Measurements from ENCODE around the gene TPSAB1. TPM values are rescaled to one million over a fixed set of nuclear protein-coding genes. Genes with fewer than 3 reads are reported as not detected.

Gene TPSAB1
- total RNA-seq, 6 donors from 2014 or later, result 6.4 to 207 (median 99.8) TPM

DNA sequence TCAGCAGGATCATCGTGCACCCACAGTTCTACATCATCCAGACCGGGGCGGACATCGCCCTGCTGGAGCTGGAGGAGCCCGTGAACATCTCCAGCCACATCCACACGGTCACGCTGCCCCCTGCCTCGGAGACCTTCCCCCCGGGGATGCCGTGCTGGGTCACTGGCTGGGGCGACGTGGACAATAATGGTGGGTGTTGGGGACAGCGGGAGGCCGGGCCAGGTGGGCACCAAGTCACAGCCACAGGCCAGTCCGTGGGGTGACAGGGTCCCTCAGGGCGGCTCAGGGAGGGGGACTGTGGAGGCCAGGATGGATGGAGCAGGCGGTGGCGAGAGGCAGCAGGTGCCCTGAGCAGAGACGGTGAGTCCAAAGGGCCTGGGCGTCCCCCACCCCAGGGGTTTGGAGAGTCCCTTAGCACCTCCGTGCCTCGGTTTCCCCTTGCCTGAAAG lies 16.4 kb downstream of the TPSAB1 start:
- Histone ChIP-seq H3K4me1 (peaks cover 0 to 9% (median 0%) of the 10 kb centered on the region in 4 donors), H3K27ac (no peak overlapping the region), H3K27me3 (peaks cover 0 to 25% (median 6%) of the 10 kb centered on the region in 4 donors), H3K36me3 (no peaks in the 10 kb centered on the region), H3K4me3 (no peak overlapping the region), H3K9me3 (no peaks in the 10 kb centered on the region)
- WGBS, 2 donors, result 78 to 93% methylated on average over 9 to 22 of the region's 22 CpGs
- ATAC-seq (ENCODE audit: low FRiP score in 2 of 2) (peak in 1 of 2 donors; percentile 7), DNase-seq (peak in 1 of 2 donors; percentile 68)
- TF ChIP-seq POLR2A (IDR thresholded peaks at IDR 0.05) (no peak), POLR2AphosphoS5 (IDR thresholded peaks at IDR 0.05) (no peak), EP300 (IDR thresholded peaks at IDR 0.05) (no peak)

- no peak for ATAC-seq (ENCODE audit: low FRiP score in 2 of 2)
- peaks cover 0 to 9% (median 0%) of the 10 kb centered on the region in 4 donors for H3K4me1 ChIP-seq
- H3K27me3 ChIP-seq, result peaks cover 0 to 25% (median 7%) of the 10 kb centered on the region in 4 donors
- 76 to 78% methylated on average over 16 to 26 of the region's 34 CpGs for WGBS, 2 donors
- no peak overlapping the region for H3K27ac ChIP-seq
- no peaks in the 10 kb centered on the region for H3K9me3 ChIP-seq
- no peak for TF ChIP-seq POLR2AphosphoS5 (IDR thresholded peaks at IDR 0.05)
- TF ChIP-seq, protein P1, sequence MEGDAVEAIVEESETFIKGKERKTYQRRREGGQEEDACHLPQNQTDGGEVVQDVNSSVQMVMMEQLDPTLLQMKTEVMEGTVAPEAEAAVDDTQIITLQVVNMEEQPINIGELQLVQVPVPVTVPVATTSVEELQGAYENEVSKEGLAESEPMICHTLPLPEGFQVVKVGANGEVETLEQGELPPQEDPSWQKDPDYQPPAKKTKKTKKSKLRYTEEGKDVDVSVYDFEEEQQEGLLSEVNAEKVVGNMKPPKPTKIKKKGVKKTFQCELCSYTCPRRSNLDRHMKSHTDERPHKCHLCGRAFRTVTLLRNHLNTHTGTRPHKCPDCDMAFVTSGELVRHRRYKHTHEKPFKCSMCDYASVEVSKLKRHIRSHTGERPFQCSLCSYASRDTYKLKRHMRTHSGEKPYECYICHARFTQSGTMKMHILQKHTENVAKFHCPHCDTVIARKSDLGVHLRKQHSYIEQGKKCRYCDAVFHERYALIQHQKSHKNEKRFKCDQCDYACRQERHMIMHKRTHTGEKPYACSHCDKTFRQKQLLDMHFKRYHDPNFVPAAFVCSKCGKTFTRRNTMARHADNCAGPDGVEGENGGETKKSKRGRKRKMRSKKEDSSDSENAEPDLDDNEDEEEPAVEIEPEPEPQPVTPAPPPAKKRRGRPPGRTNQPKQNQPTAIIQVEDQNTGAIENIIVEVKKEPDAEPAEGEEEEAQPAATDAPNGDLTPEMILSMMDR (IDR thresholded peaks at IDR 0.05), result no peak
- TF ChIP-seq POLR2A (IDR thresholded peaks at IDR 0.05), result no peak
- no peak for TF ChIP-seq EP300 (IDR thresholded peaks at IDR 0.05)
- peak in 1 of 2 donors; percentile 75 for DNase-seq
- H3K36me3 ChIP-seq, result no peaks in the 10 kb centered on the region
- no peak overlapping the region for H3K4me3 ChIP-seq
These were observed 17.2 kb downstream of the TPSAB1 start for GRCh38 chr16:1257561-1258224.

DNA sequence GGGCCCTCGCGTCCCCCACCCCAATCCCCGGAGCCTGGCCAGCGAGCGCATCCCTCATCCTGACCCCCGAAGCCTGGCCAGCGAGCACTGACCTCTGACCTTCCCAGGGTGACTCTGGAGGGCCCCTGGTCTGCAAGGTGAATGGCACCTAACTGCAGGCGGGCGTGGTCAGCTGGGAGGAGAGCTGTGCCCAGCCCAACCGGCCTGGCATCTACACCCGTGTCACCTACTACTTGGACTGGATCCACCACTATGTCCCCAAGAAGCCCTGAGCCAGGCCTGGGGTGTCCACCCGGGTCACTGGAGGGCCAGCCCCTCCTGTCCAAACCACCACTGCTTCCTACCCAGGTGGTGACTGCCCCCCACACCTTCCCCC lies 17.7 kb downstream of the TPSAB1 start:
- Histone ChIP-seq H3K9me3 (no peaks in the 10 kb centered on the region), H3K4me3 (no peak overlapping the region), H3K27ac (no peak overlapping the region), H3K27me3 (peaks cover 0 to 25% (median 8%) of the 10 kb centered on the region in 4 donors), H3K4me1 (peaks cover 0 to 9% (median 0%) of the 10 kb centered on the region in 4 donors), H3K36me3 (no peaks in the 10 kb centered on the region)
- no peak for DNase-seq
- no peak for ATAC-seq (ENCODE audit: low FRiP score in 2 of 2)
- TF ChIP-seq POLR2AphosphoS5 (IDR thresholded peaks at IDR 0.05) (no peak), POLR2A (IDR thresholded peaks at IDR 0.05) (no peak), EP300 (IDR thresholded peaks at IDR 0.05) (no peak)
- TF ChIP-seq, protein P1 (IDR thresholded peaks at IDR 0.05), result no peak
- WGBS, 2 donors, result 53 to 54% methylated on average over 8 to 12 of the region's 12 CpGs

GRCh38 chr16:1258906-1259759 lies 18.6 kb downstream of the TPSAB1 start:
- Histone ChIP-seq H3K36me3 (no peaks in the 10 kb centered on the region), H3K27me3 (peaks cover 0 to 25% (median 8%) of the 10 kb centered on the region in 4 donors), H3K4me1 (peaks cover 0 to 9% (median 0%) of the 10 kb centered on the region in 4 donors), H3K9me3 (no peaks in the 10 kb centered on the region), H3K4me3 (no peak overlapping the region), H3K27ac (no peak overlapping the region)
- ATAC-seq (ENCODE audit: low FRiP score in 2 of 2) (no peak), DNase-seq (peak in 1 of 2 donors; percentile 73)
- 15% methylated on average over 31 of the region's 42 CpGs; no CpG with 5 or more reads in 1 of the 2 donors for WGBS, 2 donors
- TF ChIP-seq, protein P1 (IDR thresholded peaks at IDR 0.05), result no peak
- TF ChIP-seq POLR2A (IDR thresholded peaks at IDR 0.05) (no peak), EP300 (IDR thresholded peaks at IDR 0.05) (no peak), POLR2AphosphoS5 (IDR thresholded peaks at IDR 0.05) (no peak)

DNA sequence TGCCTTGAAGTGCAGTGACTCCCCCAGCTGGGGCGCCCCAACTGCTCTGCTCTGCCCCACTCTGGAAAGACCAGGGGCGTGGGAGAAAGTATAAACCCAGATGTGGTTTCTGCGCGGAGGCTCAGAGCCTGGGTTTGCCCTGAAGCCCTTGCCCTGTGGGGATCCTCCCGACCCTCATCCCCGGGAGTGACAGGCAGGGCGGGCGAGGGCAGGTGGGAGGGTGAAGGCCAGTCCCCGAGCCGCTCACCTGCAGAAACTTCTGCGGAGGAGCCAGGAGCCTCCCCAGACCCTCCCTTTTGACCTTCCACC lies 19.2 kb downstream of the TPSAB1 start:
- Histone ChIP-seq H3K36me3 (no peaks in the 10 kb centered on the region), H3K27ac (no peak overlapping the region), H3K9me3 (no peaks in the 10 kb centered on the region), H3K4me1 (peaks cover 0 to 9% (median 0%) of the 10 kb centered on the region in 4 donors), H3K27me3 (peaks cover 0 to 25% (median 8%) of the 10 kb centered on the region in 4 donors), H3K4me3 (no peak overlapping the region)
- ATAC-seq (ENCODE audit: low FRiP score in 2 of 2), result no peak
- peak in 1 of 2 donors; percentile 43 for DNase-seq
- TF ChIP-seq POLR2A (IDR thresholded peaks at IDR 0.05) (no peak), EP300 (IDR thresholded peaks at IDR 0.05) (no peak), POLR2AphosphoS5 (IDR thresholded peaks at IDR 0.05) (no peak)
- TF ChIP-seq, protein P1 (IDR thresholded peaks at IDR 0.05), result no peak
- WGBS, 2 donors, result 20% methylated on average over 2 to 11 of the region's 11 CpGs

Measured in upper lobe of left lung (tissue), 6 donors.